Stimulated activated memory B cell treated with anti-CD40 and anti-IgM and Interleukin-4, amounts not matched to agents 10 μg/mL and 1 μg/mL and 100 μg/mL, for 72 hours (primary cell): ENCODE data around the gene CHD5.
A peak's percentile ranks its signal among the peaks of the same experiment; 100 is the strongest.

Experiments
- ATAC-seq: fragments of 150-1000 bp; cut with Tn5 transposase; 2 replicates; pipeline ENCODE4 v1.10.0; 2021
- H3K27ac Mint-ChIP-seq: one replicate; pipeline ENCODE4 v1.8.0; 2022; ENCODE audit warnings: mild to moderate bottlenecking, mixed read lengths
- H3K27me3 Mint-ChIP-seq: one replicate; pipeline ENCODE4 v1.8.0; 2022; ENCODE audit warnings: mixed read lengths
- H3K36me3 Mint-ChIP-seq: one replicate; pipeline ENCODE4 v1.8.0; 2022; ENCODE audit warnings: mixed read lengths
- H3K4me1 Mint-ChIP-seq: one replicate; pipeline ENCODE4 v1.8.0; 2022; ENCODE audit warnings: mixed read lengths
- H3K4me3 Mint-ChIP-seq: one replicate; pipeline ENCODE4 v1.8.0; 2022; ENCODE audit warnings: mild to moderate bottlenecking, moderate library complexity, mixed read lengths
- H3K9me3 Mint-ChIP-seq: one replicate; pipeline ENCODE4 v1.8.0; 2022; ENCODE audit warnings: mixed read lengths

CHD5 gene

GRCh38 chr1:6185635-6186382, 5.7 kb upstream of the CHD5 start:
- Mint-ChIP-seq H3K9me3 (no peaks in the 10 kb centered on the region), H3K4me3 (no peak overlapping the region), H3K27me3 (peaks cover 14% of the 10 kb centered on the region), H3K36me3 (peaks cover 53% of the 10 kb centered on the region), H3K27ac (no peak overlapping the region), H3K4me1 (peaks cover 33% of the 10 kb centered on the region)
- ATAC-seq, result no peak

GRCh38 chr1:6185151-6185550, 5.0 kb upstream of the CHD5 start:
- Mint-ChIP-seq H3K27me3 (peaks cover 17% of the 10 kb centered on the region), H3K36me3 (peaks cover 49% of the 10 kb centered on the region)
- no peak for ATAC-seq

GRCh38 chr1:6184083-6184783, 4.1 kb upstream of the CHD5 start:
- Mint-ChIP-seq H3K36me3 (peaks cover 40% of the 10 kb centered on the region), H3K27me3 (peaks cover 17% of the 10 kb centered on the region), H3K27ac (no peak overlapping the region), H3K4me3 (no peak overlapping the region), H3K4me1 (peaks cover 36% of the 10 kb centered on the region), H3K9me3 (no peaks in the 10 kb centered on the region)
- no peak for ATAC-seq

More at GRCh38 chr1:6185151-6185550, 5.0 kb upstream of the CHD5 start:
- H3K4me1 Mint-ChIP-seq, result peaks cover 36% of the 10 kb centered on the region
- no peaks in the 10 kb centered on the region for H3K9me3 Mint-ChIP-seq
- H3K4me3 Mint-ChIP-seq, result no peak overlapping the region
- H3K27ac Mint-ChIP-seq, result no peak overlapping the region

- Mint-ChIP-seq H3K4me3 (no peak overlapping the region), H3K4me1 (peaks cover 34% of the 10 kb centered on the region), H3K9me3 (no peaks in the 10 kb centered on the region), H3K27ac (no peak overlapping the region), H3K36me3 (peaks cover 33% of the 10 kb centered on the region), H3K27me3 (peaks cover 23% of the 10 kb centered on the region)
- ATAC-seq, result peak; percentile 12
These were observed 3.4 kb upstream of the CHD5 start for GRCh38 chr1:6183520-6183989.

- no peak for ATAC-seq
- Mint-ChIP-seq H3K9me3 (no peaks in the 10 kb centered on the region), H3K36me3 (peaks cover 17% of the 10 kb centered on the region), H3K4me3 (peak overlapping the region; percentile 67), H3K4me1 (peaks cover 39% of the 10 kb centered on the region), H3K27ac (no peak overlapping the region), H3K27me3 (peaks cover 44% of the 10 kb centered on the region)
These were observed 1.2 kb upstream of the CHD5 start for GRCh38 chr1:6181347-6181770.

GRCh38 chr1:6180707-6181311, 688 bp upstream of the CHD5 start:
- peak; percentile 25 for ATAC-seq
- peak overlapping the region; percentile 67 for H3K4me3 Mint-ChIP-seq
- no peaks in the 10 kb centered on the region for H3K9me3 Mint-ChIP-seq
- peaks cover 39% of the 10 kb centered on the region for H3K4me1 Mint-ChIP-seq
- no peak overlapping the region for H3K27ac Mint-ChIP-seq
- peaks cover 44% of the 10 kb centered on the region for H3K27me3 Mint-ChIP-seq
- peaks cover 13% of the 10 kb centered on the region for H3K36me3 Mint-ChIP-seq

- H3K36me3 Mint-ChIP-seq, result peaks cover 7% of the 10 kb centered on the region
- no peaks in the 10 kb centered on the region for H3K9me3 Mint-ChIP-seq
- H3K4me1 Mint-ChIP-seq, result peaks cover 39% of the 10 kb centered on the region
- peaks cover 44% of the 10 kb centered on the region for H3K27me3 Mint-ChIP-seq
- ATAC-seq, result peak; percentile 29
- H3K27ac Mint-ChIP-seq, result no peak overlapping the region
- H3K4me3 Mint-ChIP-seq, result no peak overlapping the region
These were observed 451 bp downstream of the CHD5 start for GRCh38 chr1:6179564-6180175.

- ATAC-seq, result peak; percentile 5
- Mint-ChIP-seq H3K4me1 (peaks cover 32% of the 10 kb centered on the region), H3K4me3 (peak overlapping the region; percentile 33), H3K27ac (no peak overlapping the region), H3K9me3 (no peaks in the 10 kb centered on the region), H3K36me3 (no peaks in the 10 kb centered on the region), H3K27me3 (peaks cover 44% of the 10 kb centered on the region)
These were observed 1.2 kb downstream of the CHD5 start for GRCh38 chr1:6178751-6179563.

GRCh38 chr1:6177681-6178380, 2.3 kb downstream of the CHD5 start:
- Mint-ChIP-seq H3K27me3 (peaks cover 44% of the 10 kb centered on the region), H3K4me3 (no peak overlapping the region), H3K9me3 (no peaks in the 10 kb centered on the region), H3K4me1 (peaks cover 26% of the 10 kb centered on the region), H3K27ac (no peak overlapping the region), H3K36me3 (no peaks in the 10 kb centered on the region)
- ATAC-seq, result no peak

GRCh38 chr1:6176779-6177178, 3.3 kb downstream of the CHD5 start:
- H3K4me3 Mint-ChIP-seq, result no peak overlapping the region
- no peak for ATAC-seq
- no peak overlapping the region for H3K27ac Mint-ChIP-seq
- no peaks in the 10 kb centered on the region for H3K9me3 Mint-ChIP-seq
- H3K36me3 Mint-ChIP-seq, result no peaks in the 10 kb centered on the region
- peaks cover 43% of the 10 kb centered on the region for H3K27me3 Mint-ChIP-seq
- H3K4me1 Mint-ChIP-seq, result peaks cover 22% of the 10 kb centered on the region

- Mint-ChIP-seq H3K27me3 (peaks cover 37% of the 10 kb centered on the region), H3K4me3 (no peak overlapping the region), H3K4me1 (peaks cover 10% of the 10 kb centered on the region), H3K27ac (no peak overlapping the region), H3K9me3 (no peaks in the 10 kb centered on the region), H3K36me3 (no peaks in the 10 kb centered on the region)
- ATAC-seq, result no peak
These were observed 4.7 kb downstream of the CHD5 start for GRCh38 chr1:6175411-6175828.

- ATAC-seq, result no peak
- Mint-ChIP-seq H3K9me3 (no peaks in the 10 kb centered on the region), H3K27ac (no peak overlapping the region), H3K4me3 (no peak overlapping the region), H3K36me3 (no peaks in the 10 kb centered on the region), H3K4me1 (peaks cover 10% of the 10 kb centered on the region), H3K27me3 (peaks cover 37% of the 10 kb centered on the region)
These were observed 5.3 kb downstream of the CHD5 start for GRCh38 chr1:6174621-6175410.

GRCh38 chr1:6172549-6172948, 7.6 kb downstream of the CHD5 start:
- Mint-ChIP-seq H3K4me1 (peaks cover 1% of the 10 kb centered on the region), H3K27ac (no peak overlapping the region), H3K4me3 (no peak overlapping the region), H3K27me3 (peaks cover 43% of the 10 kb centered on the region), H3K9me3 (no peaks in the 10 kb centered on the region), H3K36me3 (no peaks in the 10 kb centered on the region)
- no peak for ATAC-seq
